Testis (tissue), 3 donors: Measurements from ENCODE around the gene MYRF. TPM values are rescaled to one million over a fixed set of nuclear protein-coding genes. Genes with fewer than 3 reads are reported as not detected.

Experiments
- DNase-seq: peaks from one replicate; pipeline ENCODE4 v3.0.0-alpha.2; 2019
- H3K27ac ChIP-seq, 2 donors: fragments of 200-600 bp; sonication (generic); one replicate each; pipeline ENCODE4 v1.5.1; 2019
- H3K27me3 ChIP-seq: fragments of 200-600 bp; sonication (generic); one replicate; pipeline ENCODE4 v1.5.1; 2019
- H3K36me3 ChIP-seq: fragments of 200-600 bp; sonication (generic); one replicate; pipeline ENCODE4 v1.5.1; 2017; ENCODE audit warnings: low read depth; ENCODE audit errors: missing control alignments
- H3K4me1 ChIP-seq: fragments of 200-600 bp; sonication (generic); one replicate; pipeline ENCODE4 v1.5.1; 2019
- H3K4me3 ChIP-seq, 2 donors: fragments of 200-600 bp; sonication (generic); one replicate each; pipeline ENCODE4 v1.5.1; 2017 to 2019
- H3K9me3 ChIP-seq: fragments of 200-600 bp; sonication (generic); one replicate; pipeline ENCODE4 v1.5.1; 2017
- POLR2A ChIP-seq: fragments of 450-650 bp; IDR thresholded peaks from one replicate; pipeline ENCODE4 v1.6.1; 2017; ENCODE audit warnings: antibody characterized with exemption, mild to moderate bottlenecking, moderate library complexity
- WGBS, 2 donors: methylation state at CpG; one replicate each; pipeline ENCODE4 v1.1.5; 2018; 5-methylcytosine and 5-hydroxymethylcytosine counted together
- intact Hi-C: fragments of 100-400 bp; cut with DNase I; formaldehyde crosslinking; loops from one replicate; pipeline ENCODE4 v1.15.1; 2023; ENCODE audit warnings: low total_unique reads
- polyA plus RNA-seq: library from polyadenylated mRNA; stranded (reverse); fragments of 350-450 nt; fragmentation: Illumina TruSeq; extraction: RNeasy Lipid Tissue Mini Kit (QIAGEN cat#74804); gene quantifications from one replicate; pipeline ENCODE4 v1.2.3, GENCODE V29; 2014; ENCODE audit warnings: low read depth, low replicate concordance; ENCODE audit not compliant: insufficient read depth
- total RNA-seq, 2 donors: library from RNA; depleted of rRNA; stranded (reverse); fragments of >200 nt; gene quantifications; one replicate each; pipeline ENCODE4 v1.2.3, GENCODE V29; 2016
- TF ChIP-seq, protein P1 (sequence below), 3 experiments: fragments of 450-650 bp in 2 of 3; fragments of 200-600 bp in 1 of 3; sonication (generic) in 1 of 3; IDR thresholded peaks; one replicate each; pipeline ENCODE4 v1.5.1; 2016 to 2019; ENCODE audit warnings: antibody characterized with exemption in 3 of 3, mild to moderate bottlenecking in 2 of 3, moderate library complexity in 1 of 3

MYRF gene
- total and polyA plus RNA-seq, 3 donors from 2014 or later = 9.2 to 15.2 (median 10.7) TPM

DNA sequence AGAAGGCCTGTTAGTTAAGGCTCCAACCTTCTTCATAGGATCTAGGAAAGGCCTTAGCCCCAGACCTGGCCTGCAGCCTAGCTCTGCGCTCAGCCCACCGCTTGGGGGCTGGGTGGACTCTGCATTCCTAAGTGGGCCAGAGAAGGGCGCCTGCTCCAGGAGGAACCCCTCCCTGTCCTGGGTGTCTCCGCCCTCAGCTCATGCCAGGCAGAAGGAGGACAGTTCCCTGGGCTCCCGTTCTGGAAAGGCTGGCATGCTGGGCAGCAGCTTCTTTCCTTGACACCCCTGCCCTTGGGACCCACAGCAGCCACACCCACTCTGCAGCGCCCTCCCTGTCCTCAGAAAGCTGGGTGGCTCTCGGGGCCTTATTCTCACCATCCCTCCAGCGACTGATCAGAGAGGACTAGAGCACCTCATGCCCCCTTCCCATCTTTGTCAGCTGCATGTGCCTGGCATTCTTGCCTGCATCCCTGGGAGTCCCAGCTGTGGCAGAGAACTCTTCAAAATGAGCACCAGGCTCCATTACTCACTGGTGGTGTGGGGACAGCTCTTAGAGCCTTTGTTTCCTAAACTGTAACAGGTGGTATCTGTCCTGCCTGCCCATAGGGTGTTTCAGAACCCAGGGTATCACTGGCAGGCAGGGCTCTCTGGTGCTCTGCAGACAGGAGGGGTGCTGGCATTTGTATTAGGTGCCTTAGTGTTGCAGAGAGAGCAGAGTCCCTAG is 20.3 kb upstream of the MYRF start:
- WGBS, 2 donors = 60 to 68% methylated on average over 1 to 8 of the region's 8 CpGs
- H3K4me1 ChIP-seq = peaks cover 36% of the 10 kb centered on the region
- intact Hi-C loops = loop anchor here (5.0 kb wide), 1 partner anchor 50 kb away; the partner anchor contains the start of gene DAGLA

DNA sequence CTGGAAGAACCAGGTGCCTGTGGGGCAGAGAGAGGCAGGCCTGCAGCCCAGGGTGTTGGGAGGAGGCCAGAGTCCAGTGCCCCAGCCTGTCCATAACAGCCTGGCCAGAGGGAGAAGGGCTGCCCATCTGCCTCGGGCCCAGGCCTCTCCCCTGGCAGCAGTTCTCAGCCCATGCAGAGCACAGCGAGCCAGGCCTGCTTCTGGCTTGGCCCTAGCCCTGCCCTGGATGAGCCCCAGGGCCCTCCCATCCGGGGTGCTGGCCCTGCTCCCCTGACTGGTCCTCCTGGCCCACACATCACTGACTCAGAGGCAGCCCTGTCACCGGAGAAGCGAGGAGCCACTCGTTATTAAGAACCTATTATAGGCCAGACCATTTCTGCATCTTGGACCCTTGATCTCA is 19.7 kb upstream of the MYRF start:
- Histone ChIP-seq H3K27ac (peak overlapping the region; percentile 63 to 75), H3K9me3 (no peaks in the 10 kb centered on the region), H3K36me3 (no peaks in the 10 kb centered on the region), H3K27me3 (no peaks in the 10 kb centered on the region), H3K4me1 (peaks cover 36% of the 10 kb centered on the region), H3K4me3 (no peak overlapping the region)
- no peak for DNase-seq
- intact Hi-C loops = loop anchor here (5.0 kb wide), 1 partner anchor 50 kb away; the partner anchor contains the start of gene DAGLA
- WGBS, 2 donors = 61% methylated on average over 6 of the region's 6 CpGs; no CpG with 5 or more reads in 1 of the 2 donors
- TF ChIP-seq, protein P1, sequence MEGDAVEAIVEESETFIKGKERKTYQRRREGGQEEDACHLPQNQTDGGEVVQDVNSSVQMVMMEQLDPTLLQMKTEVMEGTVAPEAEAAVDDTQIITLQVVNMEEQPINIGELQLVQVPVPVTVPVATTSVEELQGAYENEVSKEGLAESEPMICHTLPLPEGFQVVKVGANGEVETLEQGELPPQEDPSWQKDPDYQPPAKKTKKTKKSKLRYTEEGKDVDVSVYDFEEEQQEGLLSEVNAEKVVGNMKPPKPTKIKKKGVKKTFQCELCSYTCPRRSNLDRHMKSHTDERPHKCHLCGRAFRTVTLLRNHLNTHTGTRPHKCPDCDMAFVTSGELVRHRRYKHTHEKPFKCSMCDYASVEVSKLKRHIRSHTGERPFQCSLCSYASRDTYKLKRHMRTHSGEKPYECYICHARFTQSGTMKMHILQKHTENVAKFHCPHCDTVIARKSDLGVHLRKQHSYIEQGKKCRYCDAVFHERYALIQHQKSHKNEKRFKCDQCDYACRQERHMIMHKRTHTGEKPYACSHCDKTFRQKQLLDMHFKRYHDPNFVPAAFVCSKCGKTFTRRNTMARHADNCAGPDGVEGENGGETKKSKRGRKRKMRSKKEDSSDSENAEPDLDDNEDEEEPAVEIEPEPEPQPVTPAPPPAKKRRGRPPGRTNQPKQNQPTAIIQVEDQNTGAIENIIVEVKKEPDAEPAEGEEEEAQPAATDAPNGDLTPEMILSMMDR (IDR thresholded peaks at IDR 0.05) = no peak
- TF ChIP-seq POLR2A = no peak

More for the DNA sequence above, 20.3 kb upstream of the MYRF start:
- no peak for DNase-seq
- H3K27me3 ChIP-seq = no peaks in the 10 kb centered on the region
- TF ChIP-seq, protein P1 (IDR thresholded peaks at IDR 0.05) = no peak
- TF ChIP-seq POLR2A = no peak
- H3K27ac ChIP-seq = peak overlapping the region in 1 of 2 donors; percentile 75
- no peaks in the 10 kb centered on the region for H3K9me3 ChIP-seq
- H3K36me3 ChIP-seq = no peaks in the 10 kb centered on the region
- no peak overlapping the region for H3K4me3 ChIP-seq

DNA sequence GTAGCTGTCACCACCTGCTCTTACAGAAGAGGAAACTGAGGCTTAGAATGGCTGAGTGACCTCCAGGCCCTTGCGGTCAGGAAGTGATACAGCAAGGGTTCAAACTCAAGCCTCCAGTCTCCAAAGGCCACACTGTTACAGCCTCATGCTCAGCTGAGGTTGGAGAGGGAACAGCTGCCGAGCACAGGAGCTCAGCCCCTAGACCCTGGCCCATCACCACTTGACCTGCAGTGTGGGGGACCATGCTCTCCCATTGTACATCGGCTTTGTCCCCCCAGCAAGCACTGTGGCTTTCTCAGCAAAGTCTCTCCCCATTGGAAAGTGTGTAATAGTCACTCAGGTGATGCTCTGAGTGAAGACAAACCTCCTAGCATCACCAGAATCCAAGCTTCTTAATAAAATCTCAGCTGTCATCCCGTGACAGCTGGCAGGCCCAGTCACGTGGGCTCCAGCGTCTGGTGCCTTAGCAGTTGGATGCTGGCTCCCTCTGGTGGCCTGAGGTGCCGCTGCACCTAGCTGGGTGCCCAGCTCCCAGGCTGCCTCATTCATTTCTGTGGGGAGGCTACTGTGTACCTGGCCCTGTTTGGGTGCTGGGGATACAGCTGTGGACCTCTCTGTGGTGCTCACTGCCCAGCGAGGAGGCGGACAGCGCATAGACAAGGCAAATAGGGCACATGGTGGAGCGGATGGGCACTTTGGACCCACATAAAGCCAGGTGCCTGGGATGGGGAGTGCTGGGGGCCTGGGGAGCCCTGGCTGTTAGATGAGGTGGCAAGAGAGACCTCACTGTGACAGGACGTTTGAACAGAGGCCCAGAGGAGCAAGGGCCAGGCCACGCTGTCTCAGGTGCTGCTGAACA is 19.1 kb upstream of the MYRF start:
- Histone ChIP-seq H3K27me3 (no peaks in the 10 kb centered on the region), H3K27ac (peak overlapping the region; percentile 63 to 75)
- 46 to 51% methylated on average over 11 to 13 of the region's 13 CpGs for WGBS, 2 donors

DNA sequence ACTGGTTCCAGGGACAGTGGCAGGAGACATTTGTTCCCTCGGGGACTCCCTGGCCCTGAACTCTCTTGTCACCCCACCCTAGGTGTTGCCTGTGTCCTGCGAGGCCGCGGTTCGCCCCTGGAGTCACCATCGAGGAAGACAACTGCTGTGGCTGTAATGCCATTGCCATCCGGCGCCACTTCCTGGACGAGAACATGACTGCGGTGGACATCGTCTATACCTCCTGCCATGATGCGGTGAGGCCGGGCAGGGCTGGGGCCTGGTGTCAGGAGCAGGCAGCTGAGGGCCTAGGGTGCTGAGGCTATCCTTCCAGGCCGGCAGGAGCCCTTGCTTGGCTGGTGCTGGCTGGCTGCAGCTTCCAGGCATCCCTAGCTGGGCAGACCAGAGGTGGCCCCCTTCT is 17.7 kb upstream of the MYRF start:
- H3K36me3 ChIP-seq = no peaks in the 10 kb centered on the region
- H3K4me3 ChIP-seq = no peak overlapping the region
- DNase-seq = no peak
- TF ChIP-seq POLR2A = no peak
- TF ChIP-seq, protein P1 (IDR thresholded peaks at IDR 0.05) = no peak
- WGBS, 2 donors = 93 to 97% methylated on average over 5 to 14 of the region's 14 CpGs
- H3K9me3 ChIP-seq = no peaks in the 10 kb centered on the region
- H3K27ac ChIP-seq = no peak overlapping the region
- intact Hi-C loops = loop anchor here (5.0 kb wide), 1 partner anchor 52 kb away; the partner anchor contains the start of gene DAGLA
- peaks cover 37% of the 10 kb centered on the region for H3K4me1 ChIP-seq
- H3K27me3 ChIP-seq = no peaks in the 10 kb centered on the region

More for the DNA sequence above, 19.1 kb upstream of the MYRF start:
- no peak overlapping the region for H3K4me3 ChIP-seq
- peaks cover 36% of the 10 kb centered on the region for H3K4me1 ChIP-seq
- H3K36me3 ChIP-seq = no peaks in the 10 kb centered on the region
- intact Hi-C loops = loop anchor here (5.0 kb wide), 1 partner anchor 51 kb away; the partner anchor contains the start of gene DAGLA
- peak; percentile 94 for DNase-seq
- TF ChIP-seq, protein P1 (IDR thresholded peaks at IDR 0.05) = peak; percentile 97 to 99 (median 99)
- TF ChIP-seq POLR2A = no peak
- H3K9me3 ChIP-seq = no peaks in the 10 kb centered on the region
